ENCODE measurements around the gene KCNS3. TPM values are rescaled to one million over a fixed set of nuclear protein-coding genes. Genes with fewer than 3 reads are reported as not detected.

The KCNS3 gene
- total and polyA plus RNA-seq, 2 of the 13 experiments (the other 11 are each of a cell fraction or from before 2014, with no cell fraction given): not detected

DNA sequence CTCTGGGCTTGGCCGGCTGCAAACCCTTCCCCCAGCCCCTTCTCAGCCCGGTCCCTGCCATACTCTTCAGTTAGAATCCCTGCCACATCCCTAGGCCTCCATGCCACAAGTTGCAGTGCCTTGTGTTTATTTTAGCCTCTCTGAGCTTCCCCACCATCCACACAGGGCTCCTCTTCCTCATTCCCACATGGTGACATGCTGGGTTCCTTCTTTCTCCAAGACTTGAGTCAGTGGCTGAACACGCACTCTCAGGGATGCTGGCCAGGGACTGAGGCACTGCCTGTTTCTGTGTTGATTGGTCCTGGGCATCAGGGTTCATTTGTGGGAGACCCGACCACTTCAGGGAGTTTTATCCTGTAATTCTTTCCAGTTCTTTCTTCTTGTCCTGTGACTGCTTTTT lies 56.3 kb downstream of the KCNS3 start:
- in situ Hi-C loops (cut with HindIII; ENCODE audit: extremely low pct_ligation_motif_present, low pct_unique_long_range_greater_than_20kb): no loop called here
- no TSS peak for BruUV-seq (replicated peaks)
- no peak overlapping the region for H3K4me2 ChIP-seq (ENCODE audit: low read depth, low read length)
- no peak for ATAC-seq
- intact Hi-C loops (cut with micrococcal nuclease; ENCODE audit: unreplicated experiment): no loop called here
- ChIA-PET CTCF (ENCODE audit: low intra/inter-chr PET ratio, low total read pairs) (no interaction called here), POLR2A (no interaction called here)
- H3K9ac ChIP-seq (ENCODE audit: insufficient read depth, low read depth, low read length): no peak overlapping the region
- no peak for DNase-seq (ENCODE audit: low spot score)
- no peaks in the 10 kb centered on the region; a peak in 1 of 5 replicates for H3K27me3 ChIP-seq (ENCODE audit: control insufficient read depth in 1 of 2, insufficient read depth in 2 of 2, low read length in 2 of 2)
- TF ChIP-seq, protein P1, sequence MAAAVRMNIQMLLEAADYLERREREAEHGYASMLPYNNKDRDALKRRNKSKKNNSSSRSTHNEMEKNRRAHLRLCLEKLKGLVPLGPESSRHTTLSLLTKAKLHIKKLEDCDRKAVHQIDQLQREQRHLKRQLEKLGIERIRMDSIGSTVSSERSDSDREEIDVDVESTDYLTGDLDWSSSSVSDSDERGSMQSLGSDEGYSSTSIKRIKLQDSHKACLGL (CRISPR knock-in tag; IDR thresholded peaks at IDR 0.05): no peak
- no peak for TF ChIP-seq ZNF773 (CRISPR knock-in tag; IDR thresholded peaks at IDR 0.05; ENCODE audit: borderline replicate concordance)
- no peak for TF ChIP-seq BRCA1 (CRISPR knock-in tag; IDR thresholded peaks at IDR 0.05)
- TF ChIP-seq SCMH1 (CRISPR knock-in tag; IDR thresholded peaks at IDR 0.05; ENCODE audit: borderline replicate concordance): no peak
- no peak for TF ChIP-seq ZNF839 (CRISPR knock-in tag; IDR thresholded peaks at IDR 0.05; ENCODE audit: borderline replicate concordance)
- no peak for TF ChIP-seq HDAC6 (IDR thresholded peaks at IDR 0.05; ENCODE audit: low read depth, low read length)
- no peak for TF ChIP-seq SALL2 (CRISPR knock-in tag; IDR thresholded peaks at IDR 0.05)
- TF ChIP-seq TIGD3 (CRISPR knock-in tag; IDR thresholded peaks at IDR 0.05; ENCODE audit: borderline replicate concordance): no peak
- no peak for TF ChIP-seq ZFYVE20 (CRISPR knock-in tag; IDR thresholded peaks at IDR 0.05; ENCODE audit: borderline replicate concordance, low read depth)
- no peak for TF ChIP-seq NCOA5 (CRISPR knock-in tag; IDR thresholded peaks at IDR 0.05)
- no peak for TF ChIP-seq CSRNP2 (CRISPR knock-in tag; conservative IDR thresholded peaks at IDR 0.05; ENCODE audit: low read depth)
- no peak for TF ChIP-seq NCOA1 (CRISPR knock-in tag; IDR thresholded peaks at IDR 0.05)
- TF ChIP-seq, protein P2, sequence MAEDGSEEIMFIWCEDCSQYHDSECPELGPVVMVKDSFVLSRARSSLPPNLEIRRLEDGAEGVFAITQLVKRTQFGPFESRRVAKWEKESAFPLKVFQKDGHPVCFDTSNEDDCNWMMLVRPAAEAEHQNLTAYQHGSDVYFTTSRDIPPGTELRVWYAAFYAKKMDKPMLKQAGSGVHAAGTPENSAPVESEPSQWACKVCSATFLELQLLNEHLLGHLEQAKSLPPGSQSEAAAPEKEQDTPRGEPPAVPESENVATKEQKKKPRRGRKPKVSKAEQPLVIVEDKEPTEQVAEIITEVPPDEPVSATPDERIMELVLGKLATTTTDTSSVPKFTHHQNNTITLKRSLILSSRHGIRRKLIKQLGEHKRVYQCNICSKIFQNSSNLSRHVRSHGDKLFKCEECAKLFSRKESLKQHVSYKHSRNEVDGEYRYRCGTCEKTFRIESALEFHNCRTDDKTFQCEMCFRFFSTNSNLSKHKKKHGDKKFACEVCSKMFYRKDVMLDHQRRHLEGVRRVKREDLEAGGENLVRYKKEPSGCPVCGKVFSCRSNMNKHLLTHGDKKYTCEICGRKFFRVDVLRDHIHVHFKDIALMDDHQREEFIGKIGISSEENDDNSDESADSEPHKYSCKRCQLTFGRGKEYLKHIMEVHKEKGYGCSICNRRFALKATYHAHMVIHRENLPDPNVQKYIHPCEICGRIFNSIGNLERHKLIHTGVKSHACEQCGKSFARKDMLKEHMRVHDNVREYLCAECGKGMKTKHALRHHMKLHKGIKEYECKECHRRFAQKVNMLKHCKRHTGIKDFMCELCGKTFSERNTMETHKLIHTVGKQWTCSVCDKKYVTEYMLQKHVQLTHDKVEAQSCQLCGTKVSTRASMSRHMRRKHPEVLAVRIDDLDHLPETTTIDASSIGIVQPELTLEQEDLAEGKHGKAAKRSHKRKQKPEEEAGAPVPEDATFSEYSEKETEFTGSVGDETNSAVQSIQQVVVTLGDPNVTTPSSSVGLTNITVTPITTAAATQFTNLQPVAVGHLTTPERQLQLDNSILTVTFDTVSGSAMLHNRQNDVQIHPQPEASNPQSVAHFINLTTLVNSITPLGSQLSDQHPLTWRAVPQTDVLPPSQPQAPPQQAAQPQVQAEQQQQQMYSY (CRISPR knock-in tag; IDR thresholded peaks at IDR 0.05): no peak
- TF ChIP-seq MEIS1 (CRISPR knock-in tag; IDR thresholded peaks at IDR 0.05; ENCODE audit: borderline replicate concordance): no peak
- peaks cover 8% of the 10 kb centered on the region; the same call in 1 of the 2 replicates for H3K9me3 ChIP-seq (ENCODE audit: low read length)
- no peak overlapping the region for H3K4me3 ChIP-seq (replicated peaks in 1 of 3; ENCODE audit: insufficient read depth in 1 of 3, low read depth in 2 of 3, low read length in 3 of 3)
- no peaks in the 10 kb centered on the region for H3K79me2 ChIP-seq (ENCODE audit: insufficient read depth, low read length)
- H3K36me3 ChIP-seq (replicated peaks in 1 of 2; ENCODE audit: control insufficient read depth in 1 of 2, insufficient read depth in 2 of 2, low read length in 2 of 2): no peaks in the 10 kb centered on the region
- H2AFZ ChIP-seq (ENCODE audit: low read length): no peak overlapping the region
- no peaks in the 10 kb centered on the region for H4K20me1 ChIP-seq (ENCODE audit: insufficient read depth, low read length)
- no peak for FAIRE-seq
- WGBS (ENCODE audit: low lambda C conversion rate): 22% methylated on average over 4 of the region's 4 CpGs
- H3K4me1 ChIP-seq (ENCODE audit: insufficient read depth, low read length): no peaks in the 10 kb centered on the region
- H3K27ac ChIP-seq (ENCODE audit: extremely low read length, insufficient read depth, low read length): no peak overlapping the region
